Omental fat pad (tissue), 4 donors: Measurements from ENCODE around the gene HAPLN3. TPM values are rescaled to one million over a fixed set of nuclear protein-coding genes. Genes with fewer than 3 reads are reported as not detected.

Source experiments
- ATAC-seq: fragments of 150-250 bp; one replicate; pipeline ENCODE4 v1.9.1; 2016; ENCODE audit warnings: mild to moderate bottlenecking, moderate library complexity; ENCODE audit not compliant: low FRiP score
- DNase-seq: peaks from one replicate; pipeline ENCODE4 v3.0.0-alpha.2; 2019; ENCODE audit warnings: low spot score
- CTCF ChIP-seq, 3 donors: fragments of 450-650 bp; IDR thresholded peaks; one replicate each; pipeline ENCODE4 v1.5.1; 2016 to 2017; ENCODE audit warnings: antibody characterized with exemption in 3 of 3, mild to moderate bottlenecking in 3 of 3, moderate library complexity in 2 of 3
- total RNA-seq, 4 donors: library from RNA; depleted of rRNA; stranded (reverse); fragments of >200 nt; gene quantifications; one replicate each; pipeline ENCODE4 v1.1.0, GENCODE V29; 2016

Gene HAPLN3
- total RNA-seq, 4 donors from 2014 or later, result 7.2 to 56.2 (median 31.0) TPM

DNA sequence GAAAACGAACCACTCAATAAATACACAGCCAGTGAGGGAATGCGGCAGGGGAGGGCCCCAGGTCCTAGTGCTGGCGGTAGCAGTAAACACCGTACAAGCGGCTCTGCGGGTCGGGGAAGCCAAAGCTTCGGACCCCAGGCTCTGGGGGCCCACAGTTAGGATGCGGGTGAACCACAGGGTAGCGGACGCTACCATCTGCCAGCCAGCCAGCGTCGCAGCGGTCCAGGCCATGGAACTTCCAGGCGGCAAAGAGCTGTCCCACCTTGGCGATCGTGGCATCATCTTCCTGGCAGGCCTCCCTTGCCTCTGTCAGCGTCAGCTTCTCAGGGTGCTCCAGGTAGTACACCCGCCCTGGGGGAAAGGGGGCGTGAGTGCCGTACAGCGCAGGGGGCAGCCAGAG is 17.4 kb downstream of the HAPLN3 start:
- TF ChIP-seq CTCF (IDR thresholded peaks at IDR 0.05), result no peak
- DNase-seq (no peak), ATAC-seq (no peak)

DNA sequence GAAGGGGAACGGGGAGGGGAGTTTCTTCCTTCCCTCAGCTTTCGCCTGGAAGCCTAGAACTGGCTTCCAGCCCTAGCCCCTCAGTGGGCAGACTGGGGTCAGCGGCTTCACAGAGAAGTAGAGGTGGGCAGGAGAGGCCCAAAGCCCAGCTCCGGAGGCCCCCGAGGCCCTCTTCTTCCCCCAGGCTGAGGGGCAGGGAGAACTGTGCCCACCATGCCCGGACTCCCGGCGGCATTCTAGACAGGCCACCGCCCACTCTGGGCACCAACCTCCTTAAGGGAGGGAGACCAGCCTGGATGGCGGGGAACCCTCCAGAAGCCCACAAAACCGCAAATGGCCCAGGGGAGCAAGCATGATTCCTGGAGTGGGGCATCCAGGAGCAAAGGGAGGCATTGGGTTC is 17.9 kb downstream of the HAPLN3 start:
- TF ChIP-seq CTCF (IDR thresholded peaks at IDR 0.05), result no peak
- ATAC-seq (no peak), DNase-seq (no peak)

- no peak for TF ChIP-seq CTCF (IDR thresholded peaks at IDR 0.05)
- ATAC-seq, result no peak
- no peak for DNase-seq
These were observed 18.8 kb downstream of the HAPLN3 start for GRCh38 chr15:88876573-88876972.

DNA sequence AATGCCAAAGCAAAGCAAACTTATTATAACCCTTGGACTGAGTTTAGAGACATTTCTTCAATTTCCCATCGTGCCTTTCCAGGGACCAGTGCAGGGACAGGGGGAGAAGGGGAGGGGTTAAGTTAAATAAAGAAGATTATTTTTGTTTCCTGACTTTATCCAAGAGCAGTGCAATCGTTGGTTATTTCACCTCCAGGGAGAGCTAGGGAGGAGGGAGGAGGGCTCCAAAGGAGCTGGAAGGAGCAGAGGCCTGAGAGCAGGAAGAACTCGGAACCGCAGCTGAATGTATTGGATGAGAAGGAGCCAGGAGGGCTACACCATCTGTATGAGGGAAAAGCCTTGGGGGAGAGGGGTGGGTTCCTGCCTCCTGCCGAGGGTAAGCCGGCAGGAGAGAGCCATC is 20.7 kb downstream of the HAPLN3 start:
- DNase-seq, result no peak
- no peak for TF ChIP-seq CTCF (IDR thresholded peaks at IDR 0.05)
- ATAC-seq, result no peak

- no peak for DNase-seq
- TF ChIP-seq CTCF (IDR thresholded peaks at IDR 0.05), result no peak
- no peak for ATAC-seq
These were observed 21.1 kb downstream of the HAPLN3 start for GRCh38 chr15:88874275-88874674.

GRCh38 chr15:88873786-88874185 is 21.6 kb downstream of the HAPLN3 start:
- no peak for TF ChIP-seq CTCF (IDR thresholded peaks at IDR 0.05)
- no peak for ATAC-seq
- DNase-seq, result no peak

DNA sequence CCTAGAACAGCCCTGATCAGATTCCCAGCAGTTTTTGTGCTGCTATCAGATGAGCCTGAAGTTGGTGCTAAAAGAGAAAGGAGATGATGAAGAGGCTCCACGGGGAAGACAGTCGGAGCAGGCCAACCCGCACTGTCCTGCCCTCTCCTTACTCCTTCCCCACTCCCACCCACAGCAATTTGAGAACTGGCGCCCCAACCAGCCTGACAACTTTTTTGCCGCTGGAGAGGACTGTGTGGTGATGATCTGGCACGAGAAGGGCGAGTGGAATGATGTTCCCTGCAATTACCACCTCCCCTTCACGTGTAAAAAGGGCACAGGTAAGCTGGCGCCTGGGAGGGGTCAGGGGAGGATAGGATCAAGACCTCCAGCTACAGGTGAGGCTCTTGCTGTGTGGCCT is 22.6 kb downstream of the HAPLN3 start:
- no peak for ATAC-seq
- no peak for TF ChIP-seq CTCF (IDR thresholded peaks at IDR 0.05)
- DNase-seq, result no peak
